ENCODE results near the gene PDK1. TPM values are rescaled to one million over a fixed set of nuclear protein-coding genes. Genes with fewer than 3 reads are reported as not detected.

PDK1 gene
- total and polyA plus RNA-seq, 2 donors from 2014 or later, result 4.6 to 19.2 TPM

DNA sequence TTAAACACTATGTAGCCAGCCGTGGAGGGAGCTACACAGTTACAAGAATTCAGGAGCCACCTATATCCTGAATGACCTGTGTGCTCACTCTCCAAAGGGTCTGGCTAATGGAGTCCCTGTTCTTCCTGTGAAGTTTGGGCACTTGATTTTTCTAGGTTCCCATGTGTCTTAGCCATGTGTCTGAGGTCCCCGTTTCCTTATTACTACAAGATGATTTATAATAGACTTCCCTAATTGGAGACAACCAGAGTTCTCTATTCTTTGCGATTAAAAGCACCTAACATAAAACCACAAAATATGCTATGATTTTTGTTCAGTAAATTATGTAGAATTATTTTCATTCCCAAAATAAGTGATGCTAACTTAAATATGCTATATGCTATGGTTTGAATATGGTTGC, 83.4 kb downstream of the PDK1 start:
- Histone ChIP-seq H3K4me3 (ENCODE audit: low read length in 3 of 3) (no peak overlapping the region), H3K27ac (ENCODE audit: low read depth in 2 of 2, low read length in 2 of 2) (no peak overlapping the region), H3K9ac (ENCODE audit: low read length in 3 of 3) (no peak overlapping the region), H3K9me3 (ENCODE audit: control insufficient read depth in 2 of 3, insufficient read depth in 1 of 3, low read length in 3 of 3) (no peaks in the 10 kb centered on the region), H3K4me1 (ENCODE audit: control insufficient read depth in 2 of 3, insufficient read depth in 2 of 3, low read depth in 1 of 3, low read length in 3 of 3) (no peaks in the 10 kb centered on the region), H3K27me3 (ENCODE audit: control insufficient read depth, insufficient read depth, low read length) (no peaks in the 10 kb centered on the region), H3K36me3 (ENCODE audit: control insufficient read depth in 2 of 3, insufficient read depth in 3 of 3, low read length in 3 of 3) (no peaks in the 10 kb centered on the region)
- no peak for FAIRE-seq
- TF ChIP-seq, protein P1, sequence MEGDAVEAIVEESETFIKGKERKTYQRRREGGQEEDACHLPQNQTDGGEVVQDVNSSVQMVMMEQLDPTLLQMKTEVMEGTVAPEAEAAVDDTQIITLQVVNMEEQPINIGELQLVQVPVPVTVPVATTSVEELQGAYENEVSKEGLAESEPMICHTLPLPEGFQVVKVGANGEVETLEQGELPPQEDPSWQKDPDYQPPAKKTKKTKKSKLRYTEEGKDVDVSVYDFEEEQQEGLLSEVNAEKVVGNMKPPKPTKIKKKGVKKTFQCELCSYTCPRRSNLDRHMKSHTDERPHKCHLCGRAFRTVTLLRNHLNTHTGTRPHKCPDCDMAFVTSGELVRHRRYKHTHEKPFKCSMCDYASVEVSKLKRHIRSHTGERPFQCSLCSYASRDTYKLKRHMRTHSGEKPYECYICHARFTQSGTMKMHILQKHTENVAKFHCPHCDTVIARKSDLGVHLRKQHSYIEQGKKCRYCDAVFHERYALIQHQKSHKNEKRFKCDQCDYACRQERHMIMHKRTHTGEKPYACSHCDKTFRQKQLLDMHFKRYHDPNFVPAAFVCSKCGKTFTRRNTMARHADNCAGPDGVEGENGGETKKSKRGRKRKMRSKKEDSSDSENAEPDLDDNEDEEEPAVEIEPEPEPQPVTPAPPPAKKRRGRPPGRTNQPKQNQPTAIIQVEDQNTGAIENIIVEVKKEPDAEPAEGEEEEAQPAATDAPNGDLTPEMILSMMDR (IDR thresholded peaks at IDR 0.05; ENCODE audit: borderline replicate concordance, extremely low read depth, insufficient read depth), result no peak
- DNase-seq, result no peak
- intact Hi-C loops (cut with DNase I), result no loop called here

GRCh38 chr2:172639823-172640222, 83.9 kb downstream of the PDK1 start:
- no peak overlapping the region for H3K4me3 ChIP-seq (ENCODE audit: low read length in 3 of 3)
- no peaks in the 10 kb centered on the region for H3K4me1 ChIP-seq (ENCODE audit: control insufficient read depth in 2 of 3, insufficient read depth in 2 of 3, low read depth in 1 of 3, low read length in 3 of 3)
- intact Hi-C loops (cut with DNase I), result no loop called here
- H3K27me3 ChIP-seq (ENCODE audit: control insufficient read depth, insufficient read depth, low read length), result no peaks in the 10 kb centered on the region
- no peaks in the 10 kb centered on the region for H3K9me3 ChIP-seq (ENCODE audit: control insufficient read depth in 2 of 3, insufficient read depth in 1 of 3, low read length in 3 of 3)
- DNase-seq (no peak), FAIRE-seq (no peak)
- H3K36me3 ChIP-seq (ENCODE audit: control insufficient read depth in 2 of 3, insufficient read depth in 3 of 3, low read length in 3 of 3), result no peaks in the 10 kb centered on the region
- H3K27ac ChIP-seq (ENCODE audit: low read depth in 2 of 2, low read length in 2 of 2), result no peak overlapping the region
- TF ChIP-seq, protein P1 (IDR thresholded peaks at IDR 0.05; ENCODE audit: borderline replicate concordance, extremely low read depth, insufficient read depth), result no peak
- no peak overlapping the region for H3K9ac ChIP-seq (ENCODE audit: low read length in 3 of 3)

DNA sequence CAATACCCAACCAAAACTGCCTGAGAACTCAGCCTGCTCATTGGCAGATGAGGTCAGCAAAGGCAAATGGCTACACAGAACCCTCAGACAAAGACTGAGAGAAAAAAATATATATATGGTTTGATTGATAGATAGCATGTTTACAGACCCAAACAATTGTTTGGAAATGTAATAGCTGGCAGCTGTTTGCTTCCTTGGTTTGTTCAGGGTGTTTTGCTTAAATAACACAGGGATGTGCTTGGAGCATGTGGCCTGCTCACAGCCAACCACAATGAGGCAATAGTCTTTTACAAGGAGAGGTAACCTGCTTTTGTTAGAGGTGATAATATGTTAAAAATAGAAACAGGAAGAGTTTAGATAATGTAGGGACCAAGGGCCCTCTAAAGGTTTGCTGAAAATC, 84.5 kb downstream of the PDK1 start:
- Histone ChIP-seq H3K27ac (ENCODE audit: low read depth in 2 of 2, low read length in 2 of 2) (no peak overlapping the region), H3K27me3 (ENCODE audit: control insufficient read depth, insufficient read depth, low read length) (no peaks in the 10 kb centered on the region), H3K9ac (ENCODE audit: low read length in 3 of 3) (no peak overlapping the region), H3K9me3 (ENCODE audit: control insufficient read depth in 2 of 3, insufficient read depth in 1 of 3, low read length in 3 of 3) (no peaks in the 10 kb centered on the region), H3K4me1 (ENCODE audit: control insufficient read depth in 2 of 3, insufficient read depth in 2 of 3, low read depth in 1 of 3, low read length in 3 of 3) (no peaks in the 10 kb centered on the region), H3K4me3 (ENCODE audit: low read length in 3 of 3) (no peak overlapping the region), H3K36me3 (ENCODE audit: control insufficient read depth in 2 of 3, insufficient read depth in 3 of 3, low read length in 3 of 3) (no peaks in the 10 kb centered on the region)
- DNase-seq (no peak), FAIRE-seq (no peak)
- intact Hi-C loops (cut with DNase I), result no loop called here
- TF ChIP-seq, protein P1 (IDR thresholded peaks at IDR 0.05; ENCODE audit: borderline replicate concordance, extremely low read depth, insufficient read depth), result no peak

- FAIRE-seq, result no peak
- H3K27ac ChIP-seq (ENCODE audit: low read depth in 2 of 2, low read length in 2 of 2), result no peak overlapping the region
- H3K9me3 ChIP-seq (ENCODE audit: control insufficient read depth in 2 of 3, insufficient read depth in 1 of 3, low read length in 3 of 3), result no peaks in the 10 kb centered on the region
- DNase-seq, result no peak
- TF ChIP-seq, protein P1 (IDR thresholded peaks at IDR 0.05; ENCODE audit: borderline replicate concordance, extremely low read depth, insufficient read depth), result no peak
- no peak overlapping the region for H3K9ac ChIP-seq (ENCODE audit: low read length in 3 of 3)
- H3K4me1 ChIP-seq (ENCODE audit: control insufficient read depth in 2 of 3, insufficient read depth in 2 of 3, low read depth in 1 of 3, low read length in 3 of 3), result no peaks in the 10 kb centered on the region
- H3K27me3 ChIP-seq (ENCODE audit: control insufficient read depth, insufficient read depth, low read length), result no peaks in the 10 kb centered on the region
- intact Hi-C loops (cut with DNase I), result no loop called here
- H3K36me3 ChIP-seq (ENCODE audit: control insufficient read depth in 2 of 3, insufficient read depth in 3 of 3, low read length in 3 of 3), result no peaks in the 10 kb centered on the region
- H3K4me3 ChIP-seq (ENCODE audit: low read length in 3 of 3), result no peak overlapping the region
These were observed 86.6 kb downstream of the PDK1 start for GRCh38 chr2:172642301-172643020.
